B cell (primary cell): Measurements from ENCODE around the gene EPB41L4B. TPM values are rescaled to one million over a fixed set of nuclear protein-coding genes. Genes with fewer than 3 reads are reported as not detected.

Source experiments
- ATAC-seq: fragments of 200-7000 bp; cut with Tn5 transposase; one replicate; pipeline ENCODE4 v1.10.0; 2021; ENCODE audit warnings: low read depth, mild to moderate bottlenecking, moderate number of reproducible peaks, moderate library complexity
- CTCF ChIA-PET: fragments of 350-600 bp; sonication (Branson Sonifier 250); formaldehyde crosslinking; loops from one replicate; lab custom pipeline; 2021; ENCODE audit warnings: antibody characterized with exemption, inconsistent platforms; lab: Charles Lee
- POLR2A ChIA-PET: fragments of 350-600 bp; sonication (Branson Sonifier 250); formaldehyde crosslinking; loops from one replicate; lab custom pipeline; 2021; ENCODE audit warnings: antibody characterized with exemption; lab: Charles Lee
- DNase-seq: peaks from one replicate; pipeline ENCODE4 v3.0.0; 2013
- H2AFZ ChIP-seq: 2 replicates; pipeline ENCODE4 v1.6.1; 2012; ENCODE audit warnings: mild to moderate bottlenecking, low read depth, low read length; ENCODE audit not compliant: insufficient read depth, poor library complexity, severe bottlenecking
- H3K27ac ChIP-seq, 2 donors: 1 replicate in 1 of 2; 2 replicates in 1 of 2; pipeline ENCODE4 v1.5.1; 2012 to 2013; ENCODE audit warnings: low read length in 2 of 2, mild to moderate bottlenecking in 2 of 2, moderate library complexity in 1 of 2
- H3K27me3 ChIP-seq, 4 experiments: fragments of 200-600 bp in 1 of 4; sonication (generic) in 1 of 4; replicated peaks in 1 of 4; 1 replicate in 2 of 4; 2 replicates in 2 of 4; pipeline versions ENCODE4 v1.6.1 to v1.7.0; 2013 to 2016; ENCODE audit warnings: low read length in 3 of 4, mild to moderate bottlenecking in 2 of 4, mixed read lengths in 1 of 4, moderate library complexity in 1 of 4; ENCODE audit not compliant: insufficient read depth in 4 of 4, control insufficient read depth in 3 of 4; ENCODE audit errors: control extremely low read depth in 1 of 4
- H3K36me3 ChIP-seq, 2 experiments: replicated peaks in 1 of 2; 1 replicate in 1 of 2; 2 replicates in 1 of 2; pipeline versions ENCODE4 v1.6.1 to v1.7.1; 2013; ENCODE audit warnings: low read length in 1 of 2; ENCODE audit not compliant: insufficient read depth in 2 of 2, control insufficient read depth in 1 of 2; ENCODE audit errors: control extremely low read depth in 1 of 2, extremely low read depth in 1 of 2
- H3K4me1 ChIP-seq, 2 donors: fragments of 200-600 bp in 1 of 2; sonication (generic) in 1 of 2; 1 replicate in 1 of 2; 2 replicates in 1 of 2; pipeline versions ENCODE4 v1.5.1 to v1.6.1; 2013 to 2017; ENCODE audit warnings: low read length in 2 of 2; ENCODE audit not compliant: control insufficient read depth in 2 of 2, insufficient read depth in 2 of 2
- H3K4me2 ChIP-seq: replicated peaks from 2 replicates; pipeline ENCODE3; 2012; ENCODE audit warnings: mild to moderate bottlenecking, low read depth, low read length; ENCODE audit not compliant: poor library complexity, severe bottlenecking
- H3K4me3 ChIP-seq, 5 experiments: fragments of 200-600 bp in 1 of 5; sonication (generic) in 1 of 5; 1 replicate in 3 of 5; 2 replicates in 2 of 5; pipeline versions ENCODE4 v1.5.1 to v1.7.0; 2011 to 2016; ENCODE audit warnings: low read length in 4 of 5, mild to moderate bottlenecking in 4 of 5, low read depth in 2 of 5, control low read depth in 1 of 5, moderate library complexity in 1 of 5; ENCODE audit not compliant: insufficient read depth in 1 of 5; ENCODE audit errors: control extremely low read depth in 1 of 5, extremely low read depth in 1 of 5
- H3K79me2 ChIP-seq: fragments of 200-600 bp; sonication (generic); one replicate; pipeline ENCODE4 v1.6.0; 2016; ENCODE audit warnings: low read length; ENCODE audit not compliant: control insufficient read depth, insufficient read depth
- H3K9ac ChIP-seq: fragments of 200-600 bp; sonication (generic); 2 replicates; pipeline ENCODE4 v1.6.1; 2017; ENCODE audit warnings: mild to moderate bottlenecking, low read length, moderate library complexity
- H3K9me3 ChIP-seq, 3 donors: one replicate each; pipeline versions ENCODE4 v1.6.1 to v1.7.1; 2013; ENCODE audit warnings: low read length in 2 of 3; ENCODE audit not compliant: control insufficient read depth in 2 of 3, insufficient read depth in 1 of 3; ENCODE audit errors: control extremely low read depth in 1 of 3
- H4K20me1 ChIP-seq: 2 replicates; pipeline ENCODE4 v1.6.0; 2012; ENCODE audit warnings: mild to moderate bottlenecking, low read length; ENCODE audit not compliant: insufficient read depth, control insufficient read depth, poor library complexity, severe bottlenecking
- H3K27ac Mint-ChIP-seq: one replicate; pipeline ENCODE4 v1.8.0; 2021; ENCODE audit warnings: mixed read lengths
- H3K27me3 Mint-ChIP-seq: one replicate; pipeline ENCODE4 v1.8.0; 2021; ENCODE audit warnings: mixed read lengths
- H3K4me1 Mint-ChIP-seq: one replicate; pipeline ENCODE4 v1.8.0; 2021; ENCODE audit warnings: mixed read lengths
- H3K4me3 Mint-ChIP-seq: one replicate; pipeline ENCODE4 v1.8.0; 2021; ENCODE audit warnings: mixed read lengths
- H3K9me3 Mint-ChIP-seq: one replicate; pipeline ENCODE4 v1.8.0; 2022; ENCODE audit warnings: mixed read lengths; ENCODE audit not compliant: insufficient read depth
- CTCF ChIP-seq: fragments of 200-600 bp; IDR thresholded peaks from one replicate; pipeline ENCODE4 v1.8.0; 2022; ENCODE audit warnings: antibody characterized with exemption, mild to moderate bottlenecking
- EZH2 ChIP-seq: IDR thresholded peaks from 2 replicates; pipeline ENCODE4 v1.6.1; 2012; ENCODE audit warnings: borderline replicate concordance, low read depth, mild to moderate bottlenecking, moderate library complexity, low read length; ENCODE audit not compliant: insufficient read depth, poor library complexity, severe bottlenecking
- WGBS: methylation state at CpG from one replicate; pipeline ENCODE4 v1.1.5; 2013; ENCODE audit warnings: missing lambda C conversion rate; ENCODE audit not compliant: insufficient coverage; 5-methylcytosine and 5-hydroxymethylcytosine counted together
- intact Hi-C: fragments of 100-400 bp; cut with micrococcal nuclease; formaldehyde crosslinking; loops from one replicate; pipeline ENCODE4 v1.10.0; 2022
- polyA plus RNA-seq: library from polyadenylated mRNA; depleted of rRNA; stranded (reverse); fragments of >200 nt; gene quantifications from 2 replicates; pipeline ENCODE4 v1.2.3, GENCODE V29; 2012
- total RNA-seq, 2 donors: library from RNA; stranded (reverse); fragments of 120-200 nt in 1 of 2; gene quantifications; 1 replicate in 1 of 2; 2 replicates in 1 of 2; pipeline versions ENCODE4 v1.2.3 to v1.2.4, GENCODE V29; 2013 to 2022

EPB41L4B gene
- total and polyA plus RNA-seq, 2 donors (not counting 1 experiment from before 2014, with no cell fraction given), result 2.9 TPM; not detected in 1

- Histone ChIP-seq H4K20me1 (no peaks in the 10 kb centered on the region), H2AFZ (no peak overlapping the region), H3K4me3 (no peak overlapping the region), H3K9ac (no peak overlapping the region), H3K9me3 (no peaks in the 10 kb centered on the region), H3K4me1 (peaks cover 0 to 5% of the 10 kb centered on the region in 2 donors), H3K27me3 (peaks cover 0 to 18% (median 14%) of the 10 kb centered on the region in 4 experiments), H3K27ac (no peak overlapping the region), H3K36me3 (no peaks in the 10 kb centered on the region), H3K4me2 (no peak overlapping the region), H3K79me2 (no peaks in the 10 kb centered on the region)
- TF ChIP-seq CTCF, result no peak
- TF ChIP-seq EZH2, result no peak
- ATAC-seq (no peak), DNase-seq (no peak)
- POLR2A ChIA-PET, result no interaction called here
- Mint-ChIP-seq H3K27ac (no peak overlapping the region), H3K4me3 (no peak overlapping the region), H3K4me1 (peaks cover 9% of the 10 kb centered on the region), H3K27me3 (peaks cover 56% of the 10 kb centered on the region), H3K9me3 (no peaks in the 10 kb centered on the region)
- 89% methylated on average over 15 of the region's 16 CpGs for WGBS
- CTCF ChIA-PET, result no interaction called here
- intact Hi-C loops, result no loop called here
Measured at GRCh38 chr9:109166171-109166770, 154.6 kb downstream of the EPB41L4B start.

- Histone ChIP-seq H3K9ac (no peak overlapping the region), H3K36me3 (no peaks in the 10 kb centered on the region), H3K4me2 (no peak overlapping the region), H3K27me3 (peaks cover 0 to 13% (median 10%) of the 10 kb centered on the region in 4 experiments), H3K79me2 (no peaks in the 10 kb centered on the region), H4K20me1 (no peaks in the 10 kb centered on the region), H3K4me3 (no peak overlapping the region), H3K27ac (no peak overlapping the region), H2AFZ (no peak overlapping the region), H3K9me3 (no peaks in the 10 kb centered on the region), H3K4me1 (peaks cover 0 to 5% of the 10 kb centered on the region in 2 donors)
- Mint-ChIP-seq H3K27ac (no peak overlapping the region), H3K4me1 (peaks cover 9% of the 10 kb centered on the region), H3K9me3 (no peaks in the 10 kb centered on the region), H3K27me3 (peaks cover 50% of the 10 kb centered on the region), H3K4me3 (no peak overlapping the region)
- ChIA-PET CTCF (no interaction called here), POLR2A (no interaction called here)
- DNase-seq (peak; percentile 9), ATAC-seq (peak; percentile 21)
- 100% methylated on average over 1 of the region's 5 CpGs for WGBS
- intact Hi-C loops, result no loop called here
- TF ChIP-seq CTCF, result no peak
- TF ChIP-seq EZH2, result no peak
Measured at GRCh38 chr9:109164042-109164441, 156.8 kb downstream of the EPB41L4B start.
